Mesenchymal stem cell (in vitro differentiated cells and primary cell): ENCODE results near the gene SCUBE3.

Source experiments
- DNase-seq: peaks from one replicate; pipeline ENCODE4 v3.0.0-alpha.2; 2013
- H2AFZ ChIP-seq: one replicate; pipeline ENCODE4 v1.6.1; 2013; ENCODE audit warnings: low read depth, mild to moderate bottlenecking, control low read depth, inconsistent platforms, low read length, moderate library complexity
- H2AK5ac ChIP-seq: 2 replicates; pipeline ENCODE4 v1.6.1; 2013; ENCODE audit warnings: low read length, moderate library complexity, mild to moderate bottlenecking, inconsistent platforms; ENCODE audit not compliant: severe bottlenecking
- H2BK120ac ChIP-seq: one replicate; pipeline ENCODE4 v1.6.1; 2013; ENCODE audit warnings: low read depth, mild to moderate bottlenecking, inconsistent platforms, low read length, moderate library complexity
- H2BK12ac ChIP-seq, 2 experiments: one replicate each; pipeline ENCODE4 v1.6.1; 2013; ENCODE audit warnings: inconsistent platforms in 2 of 2, low read length in 2 of 2, mild to moderate bottlenecking in 2 of 2, moderate library complexity in 2 of 2, control low read depth in 1 of 2
- H2BK15ac ChIP-seq: one replicate; pipeline ENCODE4 v1.6.1; 2013; ENCODE audit warnings: mild to moderate bottlenecking, low read depth, inconsistent platforms; ENCODE audit not compliant: poor library complexity, severe bottlenecking
- H2BK5ac ChIP-seq: 2 replicates; pipeline ENCODE4 v1.6.1; 2013; ENCODE audit warnings: low read depth, mild to moderate bottlenecking, low read length, control low read depth, inconsistent platforms; ENCODE audit not compliant: poor library complexity, severe bottlenecking
- H3K14ac ChIP-seq, 2 experiments: one replicate each; pipeline ENCODE4 v1.6.1; 2013; ENCODE audit warnings: inconsistent platforms in 2 of 2, low read length in 2 of 2, control low read depth in 1 of 2, mild to moderate bottlenecking in 1 of 2, moderate library complexity in 1 of 2
- H3K18ac ChIP-seq, 2 experiments: one replicate each; pipeline ENCODE4 v1.6.1; 2013; ENCODE audit warnings: inconsistent platforms in 2 of 2, low read length in 2 of 2, control low read depth in 1 of 2, low read depth in 1 of 2, mild to moderate bottlenecking in 1 of 2
- H3K23ac ChIP-seq, 2 experiments: one replicate each; pipeline ENCODE4 v1.6.1; 2013; ENCODE audit warnings: inconsistent platforms in 2 of 2, low read length in 2 of 2, mild to moderate bottlenecking in 2 of 2, moderate library complexity in 2 of 2, control low read depth in 1 of 2
- H3K27ac ChIP-seq: 2 replicates; pipeline ENCODE4 v1.5.1; 2013; ENCODE audit warnings: mild to moderate bottlenecking, moderate library complexity, low read length, control low read depth, inconsistent platforms; ENCODE audit not compliant: poor library complexity, severe bottlenecking
- H3K27me3 ChIP-seq, 2 experiments: 2 replicates each; pipeline versions ENCODE4 v1.6.1 to v1.7.0; 2013; ENCODE audit warnings: low read length in 2 of 2, mild to moderate bottlenecking in 2 of 2, moderate library complexity in 2 of 2, control low read depth in 1 of 2, inconsistent platforms in 1 of 2; ENCODE audit not compliant: control insufficient read depth in 1 of 2, insufficient read depth in 1 of 2
- H3K36me3 ChIP-seq, 2 experiments: 2 replicates each; pipeline versions ENCODE4 v1.6.1 to v1.7.0; 2013; ENCODE audit warnings: low read length in 2 of 2, control low read depth in 1 of 2, inconsistent platforms in 1 of 2, low read depth in 1 of 2, mild to moderate bottlenecking in 1 of 2; ENCODE audit not compliant: insufficient read depth in 2 of 2, control insufficient read depth in 1 of 2
- H3K4ac ChIP-seq, 2 experiments: one replicate each; pipeline ENCODE4 v1.6.1; 2013; ENCODE audit warnings: inconsistent platforms in 2 of 2, low read length in 2 of 2, mild to moderate bottlenecking in 2 of 2, moderate library complexity in 2 of 2, control low read depth in 1 of 2, low read depth in 1 of 2
- H3K4me1 ChIP-seq: 2 replicates; pipeline ENCODE4 v1.6.1; 2013; ENCODE audit warnings: low read depth, low read length, control low read depth; ENCODE audit not compliant: control insufficient read depth, insufficient read depth
- H3K4me2 ChIP-seq: 2 replicates; pipeline ENCODE4 v1.6.1; 2013; ENCODE audit warnings: low read length, mild to moderate bottlenecking, inconsistent platforms; ENCODE audit not compliant: poor library complexity, severe bottlenecking
- H3K4me3 ChIP-seq, 2 experiments: 2 replicates each; pipeline versions ENCODE4 v1.5.1 to v1.7.0; 2013; ENCODE audit warnings: low read length in 2 of 2, mild to moderate bottlenecking in 2 of 2, control low read depth in 1 of 2, low read depth in 1 of 2; ENCODE audit not compliant: insufficient read depth in 1 of 2
- H3K79me1 ChIP-seq: replicated peaks from 2 replicates; pipeline ENCODE4 v1.6.1; 2013; ENCODE audit warnings: mild to moderate bottlenecking, control low read depth, low read length, inconsistent platforms; ENCODE audit not compliant: poor library complexity, severe bottlenecking
- H3K9ac ChIP-seq: 2 replicates; pipeline ENCODE4 v1.7.0; 2013; ENCODE audit warnings: mild to moderate bottlenecking, low read length, moderate library complexity
- H3K9me3 ChIP-seq: 2 replicates; pipeline ENCODE4 v1.7.0; 2013; ENCODE audit warnings: mild to moderate bottlenecking, low read length; ENCODE audit not compliant: control insufficient read depth
- H4K8ac ChIP-seq: one replicate; pipeline ENCODE4 v1.6.1; 2013; ENCODE audit warnings: inconsistent platforms, mild to moderate bottlenecking, low read length, moderate library complexity
- H4K91ac ChIP-seq: one replicate; pipeline ENCODE4 v1.6.1; 2013; ENCODE audit warnings: mild to moderate bottlenecking, low read length, inconsistent platforms
- WGBS: methylation state at CpG from one replicate; pipeline ENCODE4 v1.1.7; 2013; ENCODE audit warnings: mixed read lengths; 5-methylcytosine and 5-hydroxymethylcytosine counted together

SCUBE3 gene

DNA sequence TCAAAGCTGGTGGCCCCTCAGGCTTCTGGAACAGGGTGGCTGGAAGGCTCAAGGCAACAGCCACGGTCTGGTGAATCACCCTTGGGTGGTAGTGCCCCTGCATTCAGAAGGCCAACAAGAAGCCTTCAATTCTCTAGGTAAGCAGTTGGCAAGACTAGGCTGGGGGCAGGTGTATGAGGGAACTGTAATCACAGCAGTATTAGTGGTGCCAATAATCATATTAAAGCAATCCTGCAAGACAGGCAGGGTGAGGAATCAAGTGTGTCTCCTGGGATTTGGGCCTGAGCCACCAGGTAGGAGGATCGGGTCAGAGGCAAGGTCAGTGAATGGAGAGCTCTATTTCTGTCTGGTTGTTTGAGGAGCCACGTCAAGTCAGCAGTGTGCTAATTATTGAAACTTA is 24.9 kb upstream of the SCUBE3 start:
- no peak overlapping the region for H3K14ac ChIP-seq
- 89% methylated on average over 2 of the region's 3 CpGs for WGBS
- H2BK12ac ChIP-seq, result peak overlapping the region in 1 of 2 experiments; percentile 15
- no peak overlapping the region for H4K91ac ChIP-seq
- no peaks in the 10 kb centered on the region for H3K79me1 ChIP-seq
- H3K4ac ChIP-seq, result no peak overlapping the region
- no peak overlapping the region for H3K9ac ChIP-seq
- H3K36me3 ChIP-seq, result no peaks in the 10 kb centered on the region
- H3K4me2 ChIP-seq, result no peak overlapping the region
- H3K27me3 ChIP-seq, result no peaks in the 10 kb centered on the region
- no peak overlapping the region for H3K18ac ChIP-seq
- peaks cover 12% of the 10 kb centered on the region for H3K4me1 ChIP-seq
- H4K8ac ChIP-seq, result no peak overlapping the region
- no peak overlapping the region for H2BK120ac ChIP-seq
- no peak overlapping the region for H2AFZ ChIP-seq
- H2AK5ac ChIP-seq, result no peak overlapping the region
- H2BK5ac ChIP-seq, result no peak overlapping the region
- DNase-seq, result no peak
- H3K9me3 ChIP-seq, result no peaks in the 10 kb centered on the region
- H3K4me3 ChIP-seq, result no peak overlapping the region
- H3K23ac ChIP-seq, result no peak overlapping the region
- H3K27ac ChIP-seq, result no peak overlapping the region
- H2BK15ac ChIP-seq, result no peak overlapping the region

DNA sequence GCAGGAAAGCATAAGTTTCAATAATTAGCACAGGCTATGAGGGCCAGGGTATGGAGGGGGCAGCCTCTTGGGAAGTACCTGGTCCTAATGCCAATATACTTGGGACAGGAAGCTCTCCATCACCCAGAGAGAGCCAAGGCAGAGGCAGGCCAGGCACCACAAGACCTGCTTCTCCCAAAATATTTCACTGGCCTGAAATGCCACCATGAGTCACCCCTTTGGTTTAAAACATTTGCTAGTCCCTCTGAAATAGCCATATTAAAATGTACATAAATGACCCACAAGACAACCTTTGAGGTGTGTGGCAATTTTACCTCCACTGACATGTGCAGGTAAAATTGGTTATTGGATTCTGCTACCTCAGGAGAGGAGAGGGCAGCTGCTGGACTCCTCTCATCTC is 23.4 kb upstream of the SCUBE3 start:
- no peaks in the 10 kb centered on the region for H3K36me3 ChIP-seq
- H3K4me3 ChIP-seq, result no peak overlapping the region

DNA sequence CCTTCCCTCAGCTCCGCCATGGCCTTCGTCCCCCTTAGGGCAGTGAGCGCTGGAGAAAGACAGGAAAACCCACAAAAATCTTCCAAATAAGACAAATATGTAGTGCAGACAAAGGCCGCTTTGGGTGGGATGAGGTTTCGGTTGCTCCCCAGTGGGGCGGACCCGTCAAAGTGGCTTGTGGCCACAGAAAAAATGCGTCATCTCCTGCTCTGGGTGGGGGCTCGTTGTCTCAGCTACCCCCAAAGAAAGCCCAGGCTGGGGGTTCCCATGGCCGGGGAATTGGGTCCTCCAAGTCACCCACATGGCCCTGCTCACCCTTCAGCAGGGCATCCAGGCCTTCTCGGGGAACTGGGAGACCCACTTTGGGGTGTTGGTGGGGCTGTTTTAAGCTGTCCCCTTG is 21.9 kb upstream of the SCUBE3 start:
- Histone ChIP-seq H3K27ac (no peak overlapping the region), H4K91ac (no peak overlapping the region), H3K4me1 (no peaks in the 10 kb centered on the region), H3K9ac (no peak overlapping the region), H3K18ac (no peak overlapping the region), H3K14ac (no peak overlapping the region), H4K8ac (no peak overlapping the region), H3K4ac (no peak overlapping the region), H3K27me3 (no peaks in the 10 kb centered on the region), H2BK15ac (no peak overlapping the region), H2BK12ac (no peak overlapping the region), H2AK5ac (no peak overlapping the region), H2BK5ac (no peak overlapping the region), H3K23ac (no peak overlapping the region), H2BK120ac (no peak overlapping the region), H3K79me1 (no peaks in the 10 kb centered on the region), H3K4me2 (no peak overlapping the region), H3K9me3 (no peaks in the 10 kb centered on the region), H3K36me3 (no peaks in the 10 kb centered on the region), H3K4me3 (no peak overlapping the region), H2AFZ (no peak overlapping the region)
- WGBS, result 95% methylated on average over 6 of the region's 11 CpGs
- DNase-seq, result no peak

More for the DNA sequence above, 23.4 kb upstream of the SCUBE3 start:
- no peak for DNase-seq
- Histone ChIP-seq H4K8ac (no peak overlapping the region), H2BK120ac (no peak overlapping the region), H3K23ac (no peak overlapping the region), H3K27ac (no peak overlapping the region), H4K91ac (no peak overlapping the region), H2BK15ac (no peak overlapping the region), H3K18ac (no peak overlapping the region), H2BK5ac (no peak overlapping the region), H3K4me2 (no peak overlapping the region), H3K4me1 (peaks cover 8% of the 10 kb centered on the region), H3K14ac (no peak overlapping the region), H2BK12ac (no peak overlapping the region), H3K9ac (no peak overlapping the region), H2AK5ac (no peak overlapping the region), H3K27me3 (no peaks in the 10 kb centered on the region), H3K4ac (no peak overlapping the region), H3K9me3 (no peaks in the 10 kb centered on the region), H3K79me1 (no peaks in the 10 kb centered on the region), H2AFZ (no peak overlapping the region)

DNA sequence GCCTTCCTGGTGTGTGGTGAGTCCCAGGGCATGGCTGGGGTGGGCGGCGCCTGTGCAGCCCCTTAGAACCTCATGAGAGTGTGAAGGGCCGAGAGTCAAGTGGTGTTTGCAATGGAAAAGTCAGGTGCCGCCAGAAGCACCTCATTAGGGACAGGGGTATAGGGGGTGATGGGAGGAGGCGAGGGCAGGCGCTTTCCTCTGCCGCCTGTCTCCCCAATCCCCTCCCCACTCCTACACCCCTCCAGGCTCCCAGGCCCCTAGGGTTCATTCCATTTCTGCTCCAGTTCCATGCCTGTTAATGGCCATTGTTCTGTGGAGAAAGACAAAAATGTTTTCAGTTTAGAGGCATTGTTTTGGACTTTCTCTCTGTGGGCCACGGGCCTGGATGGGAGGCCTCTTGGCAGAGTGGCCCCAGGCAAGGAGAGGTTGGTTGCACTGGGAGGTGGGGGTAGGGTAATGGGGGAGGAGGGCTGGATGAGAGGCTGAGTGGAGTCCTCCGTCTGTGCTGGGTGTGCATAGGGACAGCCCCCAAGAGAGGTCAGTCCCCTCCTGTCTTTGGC is 21.4 kb upstream of the SCUBE3 start:
- Histone ChIP-seq H2BK15ac (no peak overlapping the region), H3K4me3 (no peak overlapping the region), H3K4ac (no peak overlapping the region), H2BK5ac (no peak overlapping the region), H2AFZ (no peak overlapping the region), H2BK12ac (no peak overlapping the region), H3K4me2 (no peak overlapping the region), H2AK5ac (no peak overlapping the region), H3K36me3 (no peaks in the 10 kb centered on the region), H3K9me3 (no peaks in the 10 kb centered on the region), H3K4me1 (no peaks in the 10 kb centered on the region), H3K79me1 (no peaks in the 10 kb centered on the region), H3K27me3 (no peaks in the 10 kb centered on the region), H3K23ac (no peak overlapping the region), H3K18ac (no peak overlapping the region), H4K8ac (no peak overlapping the region), H3K27ac (no peak overlapping the region), H3K9ac (no peak overlapping the region), H2BK120ac (no peak overlapping the region), H4K91ac (no peak overlapping the region), H3K14ac (no peak overlapping the region)
- 78% methylated on average over 2 of the region's 9 CpGs for WGBS
- no peak for DNase-seq
